Esophagus squamous epithelium (tissue), 4 donors: ENCODE data around the gene RAB8B.

Experiments
- POLR2A ChIP-seq, 4 donors: fragments of 450-650 bp; IDR thresholded peaks; one replicate each; pipeline ENCODE4 v1.6.1; 2017; ENCODE audit warnings: antibody characterized with exemption in 4 of 4, mild to moderate bottlenecking in 4 of 4, moderate library complexity in 3 of 4
- TF ChIP-seq, protein P1 (sequence below), 6 experiments: fragments of 450-650 bp in 4 of 6; fragments of 200-600 bp in 2 of 6; sonication (generic) in 2 of 6; IDR thresholded peaks; one replicate each; pipeline ENCODE4 v1.5.1; 2016 to 2019; ENCODE audit warnings: antibody characterized with exemption in 6 of 6, mild to moderate bottlenecking in 4 of 6, moderate library complexity in 4 of 6

DNA sequence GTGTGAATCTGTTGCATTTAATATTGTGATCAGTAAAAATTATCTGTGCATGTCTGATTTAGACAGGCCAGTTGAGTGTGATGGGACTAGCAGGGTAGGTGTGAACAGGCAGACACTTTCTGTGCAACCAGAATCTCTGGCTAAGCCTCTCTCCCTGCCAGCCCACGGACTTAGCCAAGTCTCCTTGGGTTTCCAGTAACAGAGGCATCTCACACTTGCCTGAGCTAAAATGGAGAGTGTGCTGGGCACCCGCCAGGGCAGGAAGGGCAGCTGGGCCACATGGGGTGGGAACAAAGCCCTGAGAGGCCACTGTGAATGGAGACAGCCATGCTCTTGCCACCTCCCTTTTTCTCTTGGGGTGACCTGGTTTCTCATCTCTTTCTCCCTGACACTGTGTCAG is 19.6 kb upstream of the RAB8B start:
- TF ChIP-seq, protein P1, sequence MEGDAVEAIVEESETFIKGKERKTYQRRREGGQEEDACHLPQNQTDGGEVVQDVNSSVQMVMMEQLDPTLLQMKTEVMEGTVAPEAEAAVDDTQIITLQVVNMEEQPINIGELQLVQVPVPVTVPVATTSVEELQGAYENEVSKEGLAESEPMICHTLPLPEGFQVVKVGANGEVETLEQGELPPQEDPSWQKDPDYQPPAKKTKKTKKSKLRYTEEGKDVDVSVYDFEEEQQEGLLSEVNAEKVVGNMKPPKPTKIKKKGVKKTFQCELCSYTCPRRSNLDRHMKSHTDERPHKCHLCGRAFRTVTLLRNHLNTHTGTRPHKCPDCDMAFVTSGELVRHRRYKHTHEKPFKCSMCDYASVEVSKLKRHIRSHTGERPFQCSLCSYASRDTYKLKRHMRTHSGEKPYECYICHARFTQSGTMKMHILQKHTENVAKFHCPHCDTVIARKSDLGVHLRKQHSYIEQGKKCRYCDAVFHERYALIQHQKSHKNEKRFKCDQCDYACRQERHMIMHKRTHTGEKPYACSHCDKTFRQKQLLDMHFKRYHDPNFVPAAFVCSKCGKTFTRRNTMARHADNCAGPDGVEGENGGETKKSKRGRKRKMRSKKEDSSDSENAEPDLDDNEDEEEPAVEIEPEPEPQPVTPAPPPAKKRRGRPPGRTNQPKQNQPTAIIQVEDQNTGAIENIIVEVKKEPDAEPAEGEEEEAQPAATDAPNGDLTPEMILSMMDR (IDR thresholded peaks at IDR 0.05) = no peak
- no peak for TF ChIP-seq POLR2A (IDR thresholded peaks at IDR 0.05)
